ENCODE results near the gene NSDHL. TPM values are rescaled to one million over a fixed set of nuclear protein-coding genes. Genes with fewer than 3 reads are reported as not detected.
A peak's percentile ranks its signal among the peaks of the same experiment; 100 is the strongest.

NSDHL gene
- total RNA-seq, 2 experiments from 2014 or later = 13.7 to 20.2 TPM

GRCh38 chrX:152912106-152912505 is 81.2 kb downstream of the NSDHL start:
- Histone ChIP-seq H3K4me1 (ENCODE audit: insufficient read depth, low read length, poor library complexity, severe bottlenecking) (peaks cover 8% of the 10 kb centered on the region), H3K4me2 (ENCODE audit: low read length) (no peak overlapping the region), H3K4me3 (ENCODE audit: low read depth, low read length, poor library complexity, severe bottlenecking) (no peak overlapping the region), H4K20me1 (ENCODE audit: insufficient read depth, low read length) (no peaks in the 10 kb centered on the region), H2AFZ (ENCODE audit: low read length) (no peak overlapping the region), H3K9me2 (ENCODE audit: insufficient read depth, low read length) (no peaks in the 10 kb centered on the region), H3K9me3 (ENCODE audit: low read length) (no peaks in the 10 kb centered on the region), H3K36me3 (ENCODE audit: insufficient read depth, low read length) (no peaks in the 10 kb centered on the region), H3K79me2 (ENCODE audit: insufficient read depth, low read depth, low read length) (no peaks in the 10 kb centered on the region), H3K27ac (ENCODE audit: low read depth, low read length, poor library complexity, severe bottlenecking) (no peak overlapping the region)
- POLR2A ChIA-PET = no interaction called here
- DNase-seq (ENCODE audit: low spot score) = no peak
- CTCF ChIA-PET (ENCODE audit: unreplicated experiment) = no interaction called here
- intact Hi-C loops (cut with micrococcal nuclease; ENCODE audit: unreplicated experiment) = no loop called here
- TF ChIP-seq CTCF (conservative IDR thresholded peaks at IDR 0.05; ENCODE audit: low read length) (0 out of 2 replicates have a peak, but pooled peaks have one; percentile 32), EZH2phosphoT487 (IDR thresholded peaks at IDR 0.05; ENCODE audit: borderline replicate concordance, low read depth, low read length) (no peak)
- BruUV-seq (replicated peaks) = no TSS peak

GRCh38 chrX:152912641-152913040 is 81.8 kb downstream of the NSDHL start:
- H3K79me2 ChIP-seq (ENCODE audit: insufficient read depth, low read depth, low read length) = no peaks in the 10 kb centered on the region
- H3K9me2 ChIP-seq (ENCODE audit: insufficient read depth, low read length) = no peaks in the 10 kb centered on the region
- H3K4me1 ChIP-seq (ENCODE audit: insufficient read depth, low read length, poor library complexity, severe bottlenecking) = peaks cover 10% of the 10 kb centered on the region
- no peak overlapping the region for H3K4me3 ChIP-seq (ENCODE audit: low read depth, low read length, poor library complexity, severe bottlenecking)
- intact Hi-C loops (cut with micrococcal nuclease; ENCODE audit: unreplicated experiment) = no loop called here
- TF ChIP-seq EZH2phosphoT487 (IDR thresholded peaks at IDR 0.05; ENCODE audit: borderline replicate concordance, low read depth, low read length) (no peak), CTCF (conservative IDR thresholded peaks at IDR 0.05; ENCODE audit: low read length) (no peak)
- H3K36me3 ChIP-seq (ENCODE audit: insufficient read depth, low read length) = no peaks in the 10 kb centered on the region
- no peak for DNase-seq (ENCODE audit: low spot score)
- POLR2A ChIA-PET = no interaction called here
- no peak overlapping the region for H3K27ac ChIP-seq (ENCODE audit: low read depth, low read length, poor library complexity, severe bottlenecking)
- H3K4me2 ChIP-seq (ENCODE audit: low read length) = no peak overlapping the region
- CTCF ChIA-PET (ENCODE audit: unreplicated experiment) = no interaction called here
- no peak overlapping the region for H2AFZ ChIP-seq (ENCODE audit: low read length)
- no TSS peak for BruUV-seq (replicated peaks)
- no peaks in the 10 kb centered on the region for H3K9me3 ChIP-seq (ENCODE audit: low read length)
- no peaks in the 10 kb centered on the region for H4K20me1 ChIP-seq (ENCODE audit: insufficient read depth, low read length)

DNA sequence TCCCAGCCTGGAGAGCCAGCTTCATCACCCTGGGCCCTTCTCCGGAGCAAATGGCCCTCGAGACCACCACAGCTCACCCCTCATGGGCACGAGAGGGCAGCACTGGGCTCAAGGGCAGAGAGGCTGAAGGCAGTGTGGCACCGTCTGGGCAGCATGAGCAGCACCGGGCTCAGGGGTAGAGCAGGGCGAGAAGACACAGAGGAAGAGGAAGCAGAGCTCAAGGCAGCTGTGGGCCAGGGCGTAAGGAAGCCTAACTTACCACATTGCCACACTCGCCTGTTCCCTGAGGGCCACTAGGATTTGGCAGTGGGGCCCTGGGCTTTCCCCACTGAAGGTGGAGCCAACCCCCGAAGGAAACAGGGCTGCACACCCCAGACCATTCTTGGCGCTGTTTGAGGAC is 82.5 kb downstream of the NSDHL start:
- Histone ChIP-seq H2AFZ (ENCODE audit: low read length) (no peak overlapping the region), H3K9me2 (ENCODE audit: insufficient read depth, low read length) (no peaks in the 10 kb centered on the region), H3K36me3 (ENCODE audit: insufficient read depth, low read length) (no peaks in the 10 kb centered on the region), H3K79me2 (ENCODE audit: insufficient read depth, low read depth, low read length) (no peaks in the 10 kb centered on the region), H3K4me3 (ENCODE audit: low read depth, low read length, poor library complexity, severe bottlenecking) (no peak overlapping the region), H3K9me3 (ENCODE audit: low read length) (no peaks in the 10 kb centered on the region), H3K4me2 (ENCODE audit: low read length) (no peak overlapping the region), H4K20me1 (ENCODE audit: insufficient read depth, low read length) (no peaks in the 10 kb centered on the region), H3K4me1 (ENCODE audit: insufficient read depth, low read length, poor library complexity, severe bottlenecking) (peaks cover 17% of the 10 kb centered on the region), H3K27ac (ENCODE audit: low read depth, low read length, poor library complexity, severe bottlenecking) (no peak overlapping the region)
- intact Hi-C loops (cut with micrococcal nuclease; ENCODE audit: unreplicated experiment) = no loop called here
- ChIA-PET CTCF (ENCODE audit: unreplicated experiment) (interaction anchor here (0.5 to 0.9 kb wide), 2 partner anchors 12 to 14 kb away, joined by 3 read pairs; no protein-coding TSS in a partner anchor), POLR2A (no interaction called here)
- BruUV-seq (replicated peaks) = no TSS peak
- no peak for TF ChIP-seq EZH2phosphoT487 (IDR thresholded peaks at IDR 0.05; ENCODE audit: borderline replicate concordance, low read depth, low read length)
- TF ChIP-seq CTCF (conservative IDR thresholded peaks at IDR 0.05; ENCODE audit: low read length) = 0 out of 2 replicates have a peak, but pooled peaks have one; percentile 23
- DNase-seq (ENCODE audit: low spot score) = no peak
